HepG2 (cell line): ENCODE results near the gene USP19. TPM values are rescaled to one million over a fixed set of nuclear protein-coding genes. Genes with fewer than 3 reads are reported as not detected.

ENCODE experiments used
- MED1 ChIP-seq: sonication (generic); formaldehyde crosslinking; IDR thresholded peaks from 2 replicates; pipeline ENCODE4 v1.4.0; 2020; ENCODE audit warnings: missing genetic modification reagents
- PAXIP1 ChIP-seq: sonication (generic); formaldehyde crosslinking; conservative IDR thresholded peaks from 2 replicates; pipeline ENCODE4 v1.4.0; 2020; ENCODE audit warnings: mild to moderate bottlenecking, missing genetic modification reagents, moderate library complexity
- ZBED4 ChIP-seq: sonication (generic); formaldehyde crosslinking; IDR thresholded peaks from 2 replicates; pipeline ENCODE4 v1.4.0; 2020; ENCODE audit warnings: missing genetic modification reagents, borderline replicate concordance
- ZNF12 ChIP-seq: sonication (generic); formaldehyde crosslinking; IDR thresholded peaks from 2 replicates; pipeline ENCODE4 v1.5.0; 2020; ENCODE audit warnings: missing genetic modification reagents
- ZNF350 ChIP-seq: sonication (generic); formaldehyde crosslinking; IDR thresholded peaks from 2 replicates; pipeline ENCODE4 v1.4.0; 2020; ENCODE audit warnings: mild to moderate bottlenecking, low read depth, missing genetic modification reagents, borderline replicate concordance
- ZNF510 ChIP-seq: sonication (generic); formaldehyde crosslinking; IDR thresholded peaks from 2 replicates; pipeline ENCODE4 v1.4.0; 2020; ENCODE audit warnings: low read depth, mild to moderate bottlenecking, missing genetic modification reagents
- ZNF749 ChIP-seq: sonication (generic); formaldehyde crosslinking; IDR thresholded peaks from 2 replicates; pipeline ENCODE4 v1.8.0; 2022; ENCODE audit warnings: mild to moderate bottlenecking, missing genetic modification reagents, moderate library complexity, borderline replicate concordance
- ZNF770 ChIP-seq: sonication (generic); formaldehyde crosslinking; IDR thresholded peaks from 2 replicates; pipeline ENCODE4 v1.5.0; 2020; ENCODE audit warnings: mild to moderate bottlenecking, missing genetic modification reagents
- polyA plus RNA-seq, 8 experiments: library from polyadenylated mRNA; depleted of rRNA in 3 of 8; stranded (reverse) in 7 of 8; unstranded in 1 of 8; fragments of >200 nt; fragmentation: Illumina TruSeq in 4 of 8; extraction: Trizol in 4 of 8; gene quantifications; 2 replicates each; pipeline versions ENCODE4 v1.2.1 to v1.2.3, GENCODE V29; 2011 to 2016; ENCODE audit warnings: low read depth in 4 of 8, missing spikeins in 1 of 8, mixed read lengths in 1 of 8; ENCODE audit not compliant: insufficient read depth in 1 of 8
- total RNA-seq, 5 experiments: library from RNA; depleted of rRNA; stranded (reverse); fragments of >200 nt; fragmentation: Illumina TruSeq; extraction: Trizol; gene quantifications; 2 replicates each; pipeline ENCODE4 v1.2.3, GENCODE V29; 2016; ENCODE audit warnings: low read depth in 1 of 5
- TF ChIP-seq, protein P1 (sequence below): sonication (generic); formaldehyde crosslinking; IDR thresholded peaks from 2 replicates; pipeline ENCODE4 v1.5.0; 2020; ENCODE audit warnings: mild to moderate bottlenecking, missing genetic modification reagents, borderline replicate concordance
- TF ChIP-seq, protein P2 (sequence below): sonication (generic); formaldehyde crosslinking; IDR thresholded peaks from 2 replicates; pipeline ENCODE4 v1.8.0; 2022; ENCODE audit warnings: missing genetic modification reagents, mild to moderate bottlenecking, inconsistent platforms, borderline replicate concordance

The USP19 gene
- total and polyA plus RNA-seq, 2 of the 13 experiments (the other 11 are each of a cell fraction or from before 2014, with no cell fraction given), result 28.3 to 31.7 TPM

GRCh38 chr3:49093853-49094767 lies 26.5 kb downstream of the USP19 start, which contains the start of gene QRICH1 (continued):
- TF ChIP-seq ZNF12 (CRISPR knock-in tag), result peak; percentile 63; the same call in 1 of the 2 replicates
- TF ChIP-seq ZBED4 (CRISPR knock-in tag), result no peak; the same call in 1 of the 2 replicates
- peak; percentile 34; the same call in 1 of the 2 replicates for TF ChIP-seq ZNF770
- TF ChIP-seq PAXIP1, result peak; percentile 80
- 0 out of 2 replicates have a peak, but pooled peaks have one; percentile 61 for TF ChIP-seq ZNF510 (CRISPR knock-in tag)
- TF ChIP-seq, protein P1, sequence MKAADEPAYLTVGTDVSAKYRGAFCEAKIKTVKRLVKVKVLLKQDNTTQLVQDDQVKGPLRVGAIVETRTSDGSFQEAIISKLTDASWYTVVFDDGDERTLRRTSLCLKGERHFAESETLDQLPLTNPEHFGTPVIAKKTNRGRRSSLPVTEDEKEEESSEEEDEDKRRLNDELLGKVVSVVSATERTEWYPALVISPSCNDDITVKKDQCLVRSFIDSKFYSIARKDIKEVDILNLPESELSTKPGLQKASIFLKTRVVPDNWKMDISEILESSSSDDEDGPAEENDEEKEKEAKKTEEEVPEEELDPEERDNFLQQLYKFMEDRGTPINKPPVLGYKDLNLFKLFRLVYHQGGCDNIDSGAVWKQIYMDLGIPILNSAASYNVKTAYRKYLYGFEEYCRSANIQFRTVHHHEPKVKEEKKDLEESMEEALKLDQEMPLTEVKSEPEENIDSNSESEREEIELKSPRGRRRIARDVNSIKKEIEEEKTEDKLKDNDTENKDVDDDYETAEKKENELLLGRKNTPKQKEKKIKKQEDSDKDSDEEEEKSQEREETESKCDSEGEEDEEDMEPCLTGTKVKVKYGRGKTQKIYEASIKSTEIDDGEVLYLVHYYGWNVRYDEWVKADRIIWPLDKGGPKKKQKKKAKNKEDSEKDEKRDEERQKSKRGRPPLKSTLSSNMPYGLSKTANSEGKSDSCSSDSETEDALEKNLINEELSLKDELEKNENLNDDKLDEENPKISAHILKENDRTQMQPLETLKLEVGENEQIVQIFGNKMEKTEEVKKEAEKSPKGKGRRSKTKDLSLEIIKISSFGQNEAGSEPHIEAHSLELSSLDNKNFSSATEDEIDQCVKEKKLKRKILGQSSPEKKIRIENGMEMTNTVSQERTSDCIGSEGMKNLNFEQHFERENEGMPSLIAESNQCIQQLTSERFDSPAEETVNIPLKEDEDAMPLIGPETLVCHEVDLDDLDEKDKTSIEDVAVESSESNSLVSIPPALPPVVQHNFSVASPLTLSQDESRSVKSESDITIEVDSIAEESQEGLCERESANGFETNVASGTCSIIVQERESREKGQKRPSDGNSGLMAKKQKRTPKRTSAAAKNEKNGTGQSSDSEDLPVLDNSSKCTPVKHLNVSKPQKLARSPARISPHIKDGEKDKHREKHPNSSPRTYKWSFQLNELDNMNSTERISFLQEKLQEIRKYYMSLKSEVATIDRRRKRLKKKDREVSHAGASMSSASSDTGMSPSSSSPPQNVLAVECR, result peak; percentile 88; the same call in 1 of the 2 replicates
- TF ChIP-seq, protein P2, sequence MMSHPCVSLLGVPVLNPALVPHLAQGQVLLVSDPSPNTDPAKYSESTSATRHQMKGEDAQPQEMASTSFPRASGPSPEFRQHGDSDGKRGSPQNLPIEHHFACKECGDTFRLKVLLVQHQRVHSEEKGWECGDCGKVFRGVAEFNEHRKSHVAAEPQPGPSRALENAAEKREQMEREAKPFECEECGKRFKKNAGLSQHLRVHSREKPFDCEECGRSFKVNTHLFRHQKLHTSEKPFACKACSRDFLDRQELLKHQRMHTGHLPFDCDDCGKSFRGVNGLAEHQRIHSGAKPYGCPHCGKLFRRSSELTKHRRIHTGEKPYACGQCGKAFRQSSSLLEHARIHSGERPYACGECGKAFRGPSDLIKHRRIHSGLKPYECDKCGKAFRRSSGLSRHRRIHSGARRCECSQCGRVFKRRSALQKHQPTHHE (CRISPR knock-in tag), result 0 out of 2 replicates have a peak, but pooled peaks have one; percentile 57
- TF ChIP-seq ZNF350, result peak; percentile 87; the same call in 1 of the 2 replicates
- peak; percentile 81; the same call in 1 of the 2 replicates for TF ChIP-seq ZNF749 (CRISPR knock-in tag)
- peak; percentile 60 for TF ChIP-seq MED1 (CRISPR knock-in tag)
